ENCODE results near the gene PJVK.

DNA sequence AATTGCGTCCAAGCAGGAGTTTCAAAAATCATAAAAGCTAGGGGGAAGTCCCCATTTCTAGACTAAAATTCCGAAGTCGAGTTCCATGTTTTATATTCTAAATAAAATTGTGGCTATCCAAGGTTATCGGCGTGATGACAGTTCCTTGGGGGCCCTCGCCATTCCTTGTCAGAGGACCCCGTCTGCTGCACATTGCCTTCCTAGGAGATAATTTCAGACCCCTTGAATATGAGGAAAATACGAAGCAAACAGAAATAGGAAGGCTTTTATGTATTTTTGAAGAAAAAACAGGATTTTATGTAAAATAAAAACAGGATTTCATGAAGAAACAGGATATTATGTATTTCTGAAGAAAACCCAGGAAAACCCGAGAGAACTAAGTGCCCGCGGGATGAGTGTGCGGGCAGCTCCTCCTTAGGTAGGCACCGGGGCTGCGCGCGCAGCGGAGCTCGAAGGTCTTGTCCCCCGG, 28.6 kb downstream of the PJVK start:
- TF ChIP-seq EZH2 (IDR thresholded peaks at IDR 0.05; ENCODE audit: borderline replicate concordance, insufficient read depth, low read length, poor library complexity, severe bottlenecking) (no peak), POLR2AphosphoS5 (IDR thresholded peaks at IDR 0.05) (no peak), TAF1 (IDR thresholded peaks at IDR 0.05; ENCODE audit: low read depth) (no peak), REST (IDR thresholded peaks at IDR 0.05; ENCODE audit: borderline replicate concordance) (no peak), RAD21 (conservative IDR thresholded peaks at IDR 0.05) (no peak)
- TF ChIP-seq, protein P1, sequence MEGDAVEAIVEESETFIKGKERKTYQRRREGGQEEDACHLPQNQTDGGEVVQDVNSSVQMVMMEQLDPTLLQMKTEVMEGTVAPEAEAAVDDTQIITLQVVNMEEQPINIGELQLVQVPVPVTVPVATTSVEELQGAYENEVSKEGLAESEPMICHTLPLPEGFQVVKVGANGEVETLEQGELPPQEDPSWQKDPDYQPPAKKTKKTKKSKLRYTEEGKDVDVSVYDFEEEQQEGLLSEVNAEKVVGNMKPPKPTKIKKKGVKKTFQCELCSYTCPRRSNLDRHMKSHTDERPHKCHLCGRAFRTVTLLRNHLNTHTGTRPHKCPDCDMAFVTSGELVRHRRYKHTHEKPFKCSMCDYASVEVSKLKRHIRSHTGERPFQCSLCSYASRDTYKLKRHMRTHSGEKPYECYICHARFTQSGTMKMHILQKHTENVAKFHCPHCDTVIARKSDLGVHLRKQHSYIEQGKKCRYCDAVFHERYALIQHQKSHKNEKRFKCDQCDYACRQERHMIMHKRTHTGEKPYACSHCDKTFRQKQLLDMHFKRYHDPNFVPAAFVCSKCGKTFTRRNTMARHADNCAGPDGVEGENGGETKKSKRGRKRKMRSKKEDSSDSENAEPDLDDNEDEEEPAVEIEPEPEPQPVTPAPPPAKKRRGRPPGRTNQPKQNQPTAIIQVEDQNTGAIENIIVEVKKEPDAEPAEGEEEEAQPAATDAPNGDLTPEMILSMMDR (IDR thresholded peaks at IDR 0.05; ENCODE audit: poor library complexity, severe bottlenecking) = no peak

All from neural cell (in vitro differentiated cells).